Inferior parietal cortex (tissue), 1 donor: ENCODE data around the gene MRPS7.
"Not testable (repeated sequence)": the region's sequence is repeated elsewhere in the genome, so short reads cannot be mapped to it uniquely, and the experiment has no call there.

Source experiments
- DNase-seq: peaks from one replicate; pipeline ENCODE4 v3.0.0-alpha.2; 2016; ENCODE audit errors: extremely low spot score

Gene MRPS7

GRCh38 chr17:75244133-75244866, 17.4 kb upstream of the MRPS7 start:
- DNase-seq = no peak

- DNase-seq = no peak
These were observed 16.7 kb upstream of the MRPS7 start for GRCh38 chr17:75245011-75245410.

GRCh38 chr17:75246404-75246803, 15.3 kb upstream of the MRPS7 start:
- DNase-seq = no peak

DNA sequence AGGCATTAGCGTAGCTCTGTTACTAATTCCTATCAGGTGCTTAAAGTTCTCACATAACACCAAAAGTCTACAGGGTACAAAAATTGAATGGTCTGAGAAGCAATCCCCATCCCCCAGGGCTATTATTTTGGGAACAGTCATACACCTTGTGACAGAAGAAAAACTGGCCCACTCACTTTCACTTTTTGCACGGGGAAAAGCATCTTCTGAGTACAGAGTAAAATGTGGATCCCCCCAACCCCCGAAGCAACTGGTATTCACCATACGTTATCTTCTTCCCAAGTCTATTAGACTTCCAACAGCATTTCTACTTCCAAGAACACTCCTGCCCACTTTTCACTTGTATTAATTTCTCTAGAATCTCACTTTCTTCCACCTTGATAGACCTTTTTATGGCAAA, 12.1 kb upstream of the MRPS7 start:
- DNase-seq = no peak

GRCh38 chr17:75250009-75250471, 11.6 kb upstream of the MRPS7 start:
- DNase-seq = no peak

- no peak for DNase-seq
These were observed 9.5 kb upstream of the MRPS7 start for GRCh38 chr17:75252039-75252816.

- not testable (repeated sequence) for DNase-seq
These were observed 5.6 kb upstream of the MRPS7 start for GRCh38 chr17:75255954-75256698.

DNA sequence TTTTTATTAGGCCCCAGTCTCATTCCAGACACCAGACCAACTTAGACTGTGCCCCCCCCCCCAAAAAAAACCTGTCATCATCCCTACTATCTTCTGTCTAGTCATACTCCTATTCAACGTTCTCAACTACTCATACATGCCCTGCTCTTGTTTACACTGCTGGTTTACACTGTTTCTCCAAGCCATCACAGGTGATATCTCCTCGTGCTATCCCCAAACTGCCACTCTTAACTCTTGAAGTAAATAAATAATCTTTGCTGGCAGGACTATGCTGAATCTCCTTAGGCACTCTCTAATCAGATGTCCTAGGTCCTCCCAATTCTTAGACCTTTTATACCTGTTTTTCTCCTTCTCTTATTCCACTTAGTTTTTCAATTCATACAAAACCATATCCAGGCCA, 4.5 kb upstream of the MRPS7 start:
- not testable (repeated sequence) for DNase-seq

DNA sequence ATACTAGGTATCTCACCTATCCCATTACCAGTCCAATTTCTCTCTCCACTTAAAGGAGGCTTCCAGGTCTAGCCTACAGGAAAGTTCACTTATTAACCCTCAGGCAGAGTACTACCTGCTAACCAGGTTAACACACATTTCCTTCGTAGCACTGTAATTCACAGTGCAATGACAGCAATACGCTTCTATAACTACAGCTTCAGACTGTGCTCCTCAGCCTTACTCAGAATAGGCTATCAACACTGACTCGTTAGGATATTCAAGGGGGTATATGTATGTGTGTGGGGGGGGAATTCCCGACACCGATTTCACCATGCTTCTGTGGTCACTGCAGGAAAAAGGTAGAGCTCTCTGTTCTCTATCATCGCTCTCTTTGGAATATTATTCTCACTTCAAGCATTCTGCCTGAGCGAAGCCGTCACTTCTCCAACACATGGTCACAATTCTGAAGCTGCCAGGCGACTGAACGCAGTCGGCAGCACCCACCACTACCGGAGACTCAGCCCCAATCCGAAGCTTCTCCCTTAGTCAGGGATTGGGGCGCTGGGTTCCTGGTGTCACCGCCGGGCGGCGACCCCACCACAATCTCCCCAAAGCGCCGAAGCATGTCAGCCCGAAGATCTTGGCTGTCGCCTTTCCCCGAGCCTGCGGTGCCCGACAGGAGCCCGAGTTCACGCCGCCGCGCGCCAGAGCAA, 891 bp upstream of the MRPS7 start:
- DNase-seq = no peak

DNA sequence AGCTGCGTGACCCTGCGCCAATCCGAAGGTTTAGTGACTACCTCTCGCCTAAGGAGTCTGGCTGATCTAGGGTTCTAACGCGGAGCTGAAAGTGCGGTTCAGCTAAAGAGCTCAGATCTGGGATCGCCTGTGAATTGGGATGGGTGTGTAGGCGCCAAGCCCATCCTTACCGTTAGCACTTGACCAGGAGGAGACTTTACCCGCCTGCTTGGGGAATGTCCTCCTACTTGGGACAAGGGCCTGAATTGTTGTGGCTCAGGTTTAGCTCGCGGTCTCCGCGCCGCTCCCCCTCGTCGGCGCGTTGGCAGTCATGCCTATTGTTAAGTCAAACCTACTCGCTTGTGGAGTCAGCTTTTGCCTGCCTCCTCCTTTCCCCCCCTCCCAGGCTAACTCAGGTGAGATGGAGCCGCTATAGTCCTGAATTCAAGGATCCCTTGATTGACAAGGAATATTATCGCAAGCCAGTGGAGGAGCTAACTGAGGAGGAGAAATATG, 480 bp downstream of the MRPS7 start:
- DNase-seq = no peak

DNA sequence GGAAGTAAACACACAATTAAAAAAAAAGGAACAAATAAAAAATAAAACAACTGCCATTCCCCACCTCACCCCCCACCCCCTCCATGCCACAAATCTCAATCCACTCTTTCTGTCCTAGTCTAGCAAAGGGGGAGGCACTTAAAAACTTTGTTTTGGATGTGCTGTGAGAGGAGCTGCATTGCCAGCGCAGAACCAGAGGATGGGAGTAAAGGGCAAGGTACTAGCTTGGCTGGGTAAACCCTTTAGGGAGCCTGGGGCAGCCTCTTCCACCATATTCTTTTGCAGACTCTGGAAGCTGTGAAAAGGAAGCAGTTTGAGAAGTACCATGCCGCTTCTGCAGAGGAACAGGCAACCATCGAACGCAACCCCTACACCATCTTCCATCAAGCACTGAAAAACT, 1.4 kb downstream of the MRPS7 start:
- no peak for DNase-seq

DNA sequence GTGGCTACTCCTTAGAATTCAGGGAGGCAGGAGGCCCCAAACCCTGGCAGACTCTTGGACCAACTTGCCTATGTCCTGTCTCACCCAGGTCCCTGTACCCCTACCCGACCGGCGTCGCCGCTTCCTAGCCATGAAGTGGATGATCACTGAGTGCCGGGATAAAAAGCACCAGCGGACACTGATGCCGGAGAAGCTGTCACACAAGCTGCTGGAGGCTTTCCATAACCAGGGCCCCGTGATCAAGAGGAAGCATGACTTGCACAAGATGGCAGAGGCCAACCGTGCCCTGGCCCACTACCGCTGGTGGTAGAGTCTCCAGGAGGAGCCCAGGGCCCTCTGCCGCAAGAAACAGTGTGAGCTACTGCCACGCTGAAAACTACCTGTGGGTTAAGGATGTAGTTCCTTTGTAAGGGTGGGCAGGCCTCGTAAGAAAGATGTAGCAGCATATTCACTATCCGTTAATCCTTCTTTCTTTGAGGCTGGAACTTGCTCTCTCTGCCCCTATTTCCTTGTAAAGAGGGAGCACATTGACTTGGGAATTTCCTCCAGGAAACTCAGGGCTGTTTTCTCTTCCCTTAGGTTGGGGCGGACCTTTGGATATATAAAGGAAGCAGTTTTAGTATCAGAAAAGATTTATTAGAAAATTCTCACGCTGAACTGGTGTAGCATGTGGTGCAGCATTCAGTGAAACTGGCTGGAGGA, 4.1 kb downstream of the MRPS7 start:
- no peak for DNase-seq

- DNase-seq = no peak
These were observed 4.9 kb downstream of the MRPS7 start for GRCh38 chr17:75266316-75267152.

DNA sequence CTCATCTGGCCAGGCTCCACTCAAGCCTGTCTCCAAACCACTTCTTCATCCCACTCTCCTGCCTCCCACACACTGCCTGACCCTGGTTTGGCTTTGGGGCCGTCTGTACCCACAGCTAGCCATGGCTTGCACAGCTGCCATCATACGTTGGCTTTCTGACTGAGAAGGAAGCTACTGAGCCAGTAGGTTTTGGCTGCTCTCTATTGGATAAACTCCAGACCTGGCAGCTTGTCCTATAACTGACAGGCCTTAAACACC, 5.4 kb downstream of the MRPS7 start:
- DNase-seq = no peak

DNA sequence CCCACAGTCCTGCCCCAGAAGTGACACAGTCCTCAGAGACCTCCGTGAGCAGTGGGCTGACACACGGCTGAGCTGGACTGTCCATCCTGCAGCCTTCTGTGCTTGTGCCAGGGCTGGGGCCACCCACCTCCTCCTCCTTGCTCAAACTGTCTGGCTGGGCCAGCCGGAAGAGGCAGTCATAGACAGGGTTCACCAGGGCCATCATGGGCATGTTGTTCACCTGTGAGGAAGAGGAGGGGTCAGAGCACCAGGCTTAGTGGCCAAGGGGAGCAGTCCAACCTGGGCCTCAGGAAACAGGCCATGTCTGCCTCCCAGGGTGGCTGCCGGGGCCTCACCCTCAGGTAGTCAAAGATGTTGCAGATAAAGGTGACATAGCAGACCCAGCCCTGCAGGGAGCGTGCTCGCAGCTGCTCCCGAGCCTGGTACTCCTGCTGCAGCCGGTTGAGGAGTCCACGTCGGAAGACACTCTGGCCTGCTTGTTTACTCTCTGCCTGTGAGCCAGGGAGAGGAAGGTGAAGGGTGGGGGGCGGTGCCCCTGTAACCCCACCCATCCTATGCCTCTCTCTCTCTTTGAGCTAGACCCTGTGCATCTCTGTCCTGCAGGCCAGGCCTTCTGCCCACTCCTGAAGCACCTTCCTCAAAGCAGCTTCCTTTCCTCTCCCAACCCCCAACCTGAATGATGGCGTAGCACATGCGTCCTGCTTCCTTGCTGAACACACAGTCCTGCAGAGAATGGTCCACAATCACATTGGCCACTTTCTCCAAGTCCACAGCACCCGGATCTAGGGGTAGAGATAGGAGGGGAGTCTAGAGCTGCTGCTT, 5.9 kb downstream of the MRPS7 start:
- no peak for DNase-seq

GRCh38 chr17:75269844-75270217, 8.2 kb downstream of the MRPS7 start:
- DNase-seq = no peak

DNA sequence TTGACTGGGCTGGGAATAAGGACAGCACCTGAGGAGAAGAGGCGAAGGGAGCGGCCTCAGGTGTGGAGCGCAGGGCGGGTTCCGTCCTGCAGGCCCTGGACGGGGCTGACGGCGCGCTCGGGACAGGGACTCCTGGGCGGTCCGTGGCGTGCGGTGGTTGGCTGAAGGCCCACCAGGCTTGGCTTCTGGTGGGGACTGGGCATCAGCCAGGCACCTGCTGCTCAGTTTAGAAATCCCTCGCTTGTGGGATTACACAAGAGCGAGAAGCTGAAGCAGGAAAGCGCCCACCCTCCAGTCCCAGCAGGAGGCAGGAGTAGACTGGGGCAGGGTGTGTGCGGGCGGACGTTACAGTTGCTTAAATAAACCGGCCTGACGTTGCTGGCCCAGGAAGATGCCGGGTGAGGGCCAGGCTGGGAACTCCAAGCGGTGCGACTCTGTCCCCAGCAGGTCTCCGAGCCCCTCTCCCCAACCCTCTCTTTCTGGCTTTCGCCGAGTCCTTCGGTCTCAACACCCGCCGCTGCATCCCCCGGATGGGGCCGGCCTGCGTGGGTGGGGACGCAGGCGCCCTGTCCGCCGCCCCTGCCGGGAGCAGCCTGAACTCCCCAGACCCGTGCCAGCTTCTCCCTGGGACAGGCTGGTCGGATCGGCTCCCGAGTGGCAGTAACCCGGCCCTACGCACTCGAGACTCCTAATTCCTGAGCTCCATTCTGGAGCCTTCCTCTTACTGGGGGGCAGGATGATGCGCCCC, 8.7 kb downstream of the MRPS7 start:
- DNase-seq = peak; percentile 38

GRCh38 chr17:75270966-75271232, 9.2 kb downstream of the MRPS7 start, which contains the start of gene MIF4GD:
Gene MIF4GD, minus strand, starts transcription at chr17:75271231. Its CDS starts 1,036 bp downstream, at chr17:75270195.
- DNase-seq = no peak
